Neural cell (in vitro differentiated cells): Measurements from ENCODE around the gene ZNF148. TPM values are rescaled to one million over a fixed set of nuclear protein-coding genes. Genes with fewer than 3 reads are reported as not detected.

Source experiments
- H2AFZ ChIP-seq: fragments of 200-600, 300-800 bp; sonication (generic), shearing (Covaris generic); 2 replicates; pipeline ENCODE4 v1.6.0; 2014; ENCODE audit warnings: low read depth, mild to moderate bottlenecking, antibody characterized with exemption, low read length, moderate library complexity
- H3F3A ChIP-seq: fragments of 200-600 bp; shearing (Covaris generic); 2 replicates; pipeline ENCODE4 v1.6.1; 2016; ENCODE audit warnings: mild to moderate bottlenecking, moderate library complexity, mixed read lengths, antibody characterized with exemption, low read length; ENCODE audit not compliant: insufficient read depth, poor library complexity, severe bottlenecking
- H3K27ac ChIP-seq: fragments of 200-600, 300-800 bp; sonication (generic), shearing (Covaris generic); 2 replicates; pipeline ENCODE4 v1.5.1; 2014; ENCODE audit warnings: mild to moderate bottlenecking, low read length, moderate library complexity
- H3K27me3 ChIP-seq: fragments of 300-800, 200-600 bp; sonication (generic), shearing (Covaris generic); 2 replicates; pipeline ENCODE4 v1.6.0; 2014; ENCODE audit warnings: mild to moderate bottlenecking, low read depth, low read length, moderate library complexity; ENCODE audit not compliant: insufficient read depth
- H3K36me3 ChIP-seq: fragments of 300-800, 200-600 bp; sonication (generic), shearing (Covaris generic); 2 replicates; pipeline ENCODE4 v1.5.1; 2014; ENCODE audit warnings: mild to moderate bottlenecking, antibody characterized with exemption, low read length, moderate library complexity; ENCODE audit not compliant: insufficient read depth
- H3K4me2 ChIP-seq: fragments of 300-800, 200-600 bp; sonication (generic), shearing (Covaris generic); 2 replicates; pipeline ENCODE4 v1.6.0; 2014; ENCODE audit warnings: mild to moderate bottlenecking, low read length
- H3K4me3 ChIP-seq: fragments of 300-800, 200-600 bp; sonication (generic), shearing (Covaris generic); 2 replicates; pipeline ENCODE4 v1.5.1; 2014; ENCODE audit warnings: mild to moderate bottlenecking, low read length, moderate library complexity
- H3K79me2 ChIP-seq: fragments of 200-600 bp; shearing (Covaris generic); replicated peaks from 2 replicates; pipeline ENCODE4 v1.6.0; 2014; ENCODE audit warnings: mild to moderate bottlenecking, low read length, moderate library complexity; ENCODE audit not compliant: insufficient read depth
- H3K9ac ChIP-seq: fragments of 300-800, 200-600 bp; sonication (generic), shearing (Covaris generic); 2 replicates; pipeline ENCODE4 v1.6.1; 2016; ENCODE audit warnings: mild to moderate bottlenecking, low read length, mixed read lengths
- H3K9me2 ChIP-seq: fragments of 200-600 bp; shearing (Covaris generic); 2 replicates; pipeline ENCODE4 v1.6.1; 2016; ENCODE audit warnings: mild to moderate bottlenecking, low read length, mixed read lengths; ENCODE audit not compliant: insufficient read depth
- H3K9me3 ChIP-seq: fragments of 200-600, 300-800 bp; sonication (generic), shearing (Covaris generic); 2 replicates; pipeline ENCODE4 v1.6.1; 2016; ENCODE audit warnings: mild to moderate bottlenecking, mixed run types, low read length, moderate library complexity, mixed read lengths
- H4K20me1 ChIP-seq: fragments of 200-600 bp; shearing (Covaris generic); 2 replicates; pipeline ENCODE4 v1.6.1; 2016; ENCODE audit warnings: mild to moderate bottlenecking, mixed run types; ENCODE audit not compliant: insufficient read depth
- EP300 ChIP-seq: fragments of 450-650 bp; conservative IDR thresholded peaks from 2 replicates; pipeline ENCODE4 v1.6.1; 2014; ENCODE audit warnings: antibody characterized with exemption, mild to moderate bottlenecking, moderate library complexity; ENCODE audit not compliant: poor library complexity, severe bottlenecking
- EZH2 ChIP-seq: fragments of 200-600, 300-800 bp; shearing (Covaris generic), sonication (generic); IDR thresholded peaks from 2 replicates; pipeline ENCODE4 v1.6.1; 2014; ENCODE audit warnings: antibody characterized with exemption, low read length, borderline replicate concordance, mild to moderate bottlenecking; ENCODE audit not compliant: insufficient read depth, poor library complexity, severe bottlenecking
- MXI1 ChIP-seq: fragments of 450-650 bp; conservative IDR thresholded peaks from 2 replicates; pipeline ENCODE4 v1.6.1; 2014; ENCODE audit warnings: antibody characterized with exemption, mild to moderate bottlenecking; ENCODE audit not compliant: poor library complexity, severe bottlenecking
- POLR2AphosphoS5 ChIP-seq: IDR thresholded peaks from 2 replicates; pipeline ENCODE4 v1.6.1; 2012
- RAD21 ChIP-seq: fragments of 450-650 bp; conservative IDR thresholded peaks from 2 replicates; pipeline ENCODE4 v1.6.1; 2014; ENCODE audit warnings: antibody characterized with exemption, mild to moderate bottlenecking, moderate library complexity
- REST ChIP-seq: IDR thresholded peaks from 2 replicates; pipeline ENCODE4 v1.6.1; 2012; ENCODE audit warnings: borderline replicate concordance
- SMC3 ChIP-seq: fragments of 450-650 bp; conservative IDR thresholded peaks from 2 replicates; pipeline ENCODE4 v1.6.1; 2014; ENCODE audit warnings: antibody characterized with exemption, mild to moderate bottlenecking, moderate library complexity; ENCODE audit not compliant: poor library complexity
- TAF1 ChIP-seq: IDR thresholded peaks from 2 replicates; pipeline ENCODE4 v1.6.1; 2012; ENCODE audit warnings: low read depth
- polyA plus RNA-seq: library from polyadenylated mRNA; depleted of rRNA; stranded (reverse); fragments of >200 nt; gene quantifications from 2 replicates; pipeline ENCODE4 v1.2.3, GENCODE V29; 2014
- TF ChIP-seq, protein P1 (sequence below): fragments of 450-650 bp; IDR thresholded peaks from 2 replicates; pipeline ENCODE4 v1.5.1; 2014; ENCODE audit warnings: antibody characterized with exemption, mild to moderate bottlenecking, moderate library complexity; ENCODE audit not compliant: poor library complexity, severe bottlenecking

Gene ZNF148
- polyA plus RNA-seq, 1 donor from 2014 or later, result 16.9 TPM

- H3K27ac ChIP-seq, result no peak overlapping the region
- no peak overlapping the region for H3K4me3 ChIP-seq
- no peaks in the 10 kb centered on the region for H4K20me1 ChIP-seq
- H3K9me2 ChIP-seq, result no peaks in the 10 kb centered on the region
- H3K27me3 ChIP-seq, result no peaks in the 10 kb centered on the region
- TF ChIP-seq POLR2AphosphoS5 (no peak), EZH2 (no peak), RAD21 (no peak), EP300 (no peak), SMC3 (no peak), MXI1 (no peak)
- TF ChIP-seq, protein P1, sequence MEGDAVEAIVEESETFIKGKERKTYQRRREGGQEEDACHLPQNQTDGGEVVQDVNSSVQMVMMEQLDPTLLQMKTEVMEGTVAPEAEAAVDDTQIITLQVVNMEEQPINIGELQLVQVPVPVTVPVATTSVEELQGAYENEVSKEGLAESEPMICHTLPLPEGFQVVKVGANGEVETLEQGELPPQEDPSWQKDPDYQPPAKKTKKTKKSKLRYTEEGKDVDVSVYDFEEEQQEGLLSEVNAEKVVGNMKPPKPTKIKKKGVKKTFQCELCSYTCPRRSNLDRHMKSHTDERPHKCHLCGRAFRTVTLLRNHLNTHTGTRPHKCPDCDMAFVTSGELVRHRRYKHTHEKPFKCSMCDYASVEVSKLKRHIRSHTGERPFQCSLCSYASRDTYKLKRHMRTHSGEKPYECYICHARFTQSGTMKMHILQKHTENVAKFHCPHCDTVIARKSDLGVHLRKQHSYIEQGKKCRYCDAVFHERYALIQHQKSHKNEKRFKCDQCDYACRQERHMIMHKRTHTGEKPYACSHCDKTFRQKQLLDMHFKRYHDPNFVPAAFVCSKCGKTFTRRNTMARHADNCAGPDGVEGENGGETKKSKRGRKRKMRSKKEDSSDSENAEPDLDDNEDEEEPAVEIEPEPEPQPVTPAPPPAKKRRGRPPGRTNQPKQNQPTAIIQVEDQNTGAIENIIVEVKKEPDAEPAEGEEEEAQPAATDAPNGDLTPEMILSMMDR, result no peak
- no peak overlapping the region for H3K9ac ChIP-seq
- peaks cover 26% of the 10 kb centered on the region for H3K79me2 ChIP-seq
- H3K36me3 ChIP-seq, result no peaks in the 10 kb centered on the region
- H3F3A ChIP-seq, result no peaks in the 10 kb centered on the region
- no peak overlapping the region for H2AFZ ChIP-seq
- no peak overlapping the region for H3K4me2 ChIP-seq
- H3K9me3 ChIP-seq, result no peaks in the 10 kb centered on the region
Measured at GRCh38 chr3:125294411-125294810, 80.7 kb downstream of the ZNF148 start.

DNA sequence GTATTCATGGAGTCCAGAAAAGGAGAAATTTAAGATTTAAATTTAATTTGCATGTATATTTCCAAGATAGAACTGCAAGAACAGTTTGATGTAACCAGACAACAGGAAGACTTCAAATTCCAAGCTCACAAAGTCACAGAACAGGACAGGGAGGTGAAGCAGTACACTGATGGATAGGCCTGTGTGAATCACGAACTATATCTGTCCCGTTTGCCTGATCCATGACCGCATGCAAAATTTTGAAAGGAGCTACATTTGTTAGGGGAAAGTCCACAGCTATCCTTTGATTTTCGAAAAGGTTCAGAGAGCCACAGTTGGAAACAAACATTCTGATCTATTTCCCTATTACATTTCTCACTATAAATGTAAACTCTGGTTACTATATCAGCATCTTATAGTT is 83.1 kb downstream of the ZNF148 start:
- Histone ChIP-seq H3F3A (no peaks in the 10 kb centered on the region), H3K9me3 (no peaks in the 10 kb centered on the region), H3K9ac (no peak overlapping the region), H2AFZ (no peak overlapping the region), H3K79me2 (peaks cover 16% of the 10 kb centered on the region), H3K27ac (no peak overlapping the region), H3K36me3 (no peaks in the 10 kb centered on the region), H3K4me3 (no peak overlapping the region), H4K20me1 (no peaks in the 10 kb centered on the region), H3K4me2 (no peak overlapping the region), H3K9me2 (no peaks in the 10 kb centered on the region), H3K27me3 (no peaks in the 10 kb centered on the region)
- no peak for TF ChIP-seq POLR2AphosphoS5
- TF ChIP-seq, protein P1, result no peak
- no peak for TF ChIP-seq RAD21
- no peak for TF ChIP-seq SMC3
- TF ChIP-seq REST, result no peak
- no peak for TF ChIP-seq TAF1
- no peak for TF ChIP-seq MXI1
- no peak for TF ChIP-seq EZH2
- TF ChIP-seq EP300, result no peak
